Measurements from ENCODE around the gene PF4V1. TPM values are rescaled to one million over a fixed set of nuclear protein-coding genes. Genes with fewer than 3 reads are reported as not detected.
"Not testable (repeated sequence)": the region's sequence is repeated elsewhere in the genome, so short reads cannot be mapped to it uniquely, and the experiment has no call there.

The PF4V1 gene
- total RNA-seq, 1 donor from 2014 or later: not detected

DNA sequence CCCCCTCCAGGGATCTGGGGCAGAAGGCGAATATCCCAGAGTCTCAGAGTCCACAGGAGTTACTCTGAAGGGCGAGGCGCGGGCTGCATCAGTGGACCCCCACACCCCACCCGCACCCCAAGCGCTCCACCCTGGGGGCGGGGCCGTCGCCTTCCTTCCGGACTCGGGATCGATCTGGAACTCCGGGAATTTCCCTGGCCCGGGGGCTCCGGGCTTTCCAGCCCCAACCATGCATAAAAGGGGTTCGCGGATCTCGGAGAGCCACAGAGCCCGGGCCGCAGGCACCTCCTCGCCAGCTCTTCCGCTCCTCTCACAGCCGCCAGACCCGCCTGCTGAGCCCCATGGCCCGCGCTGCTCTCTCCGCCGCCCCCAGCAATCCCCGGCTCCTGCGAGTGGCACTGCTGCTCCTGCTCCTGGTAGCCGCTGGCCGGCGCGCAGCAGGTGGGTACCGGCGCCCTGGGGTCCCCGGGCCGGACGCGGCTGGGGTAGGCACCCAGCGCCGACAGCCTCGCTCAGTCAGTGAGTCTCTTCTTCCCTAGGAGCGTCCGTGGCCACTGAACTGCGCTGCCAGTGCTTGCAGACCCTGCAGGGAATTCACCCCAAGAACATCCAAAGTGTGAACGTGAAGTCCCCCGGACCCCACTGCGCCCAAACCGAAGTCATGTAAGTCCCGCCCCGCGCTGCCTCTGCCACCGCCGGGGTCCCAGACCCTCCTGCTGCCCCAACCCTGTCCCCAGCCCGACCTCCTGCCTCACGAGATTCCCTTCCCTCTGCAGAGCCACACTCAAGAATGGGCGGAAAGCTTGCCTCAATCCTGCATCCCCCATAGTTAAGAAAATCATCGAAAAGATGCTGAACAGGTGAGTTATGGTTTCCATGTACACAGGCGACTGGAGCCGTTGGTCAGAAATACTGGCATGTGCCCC, 16.3 kb downstream of the PF4V1 start, which contains the start of gene CXCL1:
CXCL1 (plus strand) TSS at position 264 of the 926 bp plus-strand sequence; CDS start at position 342, 78 bp downstream.
- DNase-seq (ENCODE audit: extremely low read depth, low read depth, low spot score): no peak

DNA sequence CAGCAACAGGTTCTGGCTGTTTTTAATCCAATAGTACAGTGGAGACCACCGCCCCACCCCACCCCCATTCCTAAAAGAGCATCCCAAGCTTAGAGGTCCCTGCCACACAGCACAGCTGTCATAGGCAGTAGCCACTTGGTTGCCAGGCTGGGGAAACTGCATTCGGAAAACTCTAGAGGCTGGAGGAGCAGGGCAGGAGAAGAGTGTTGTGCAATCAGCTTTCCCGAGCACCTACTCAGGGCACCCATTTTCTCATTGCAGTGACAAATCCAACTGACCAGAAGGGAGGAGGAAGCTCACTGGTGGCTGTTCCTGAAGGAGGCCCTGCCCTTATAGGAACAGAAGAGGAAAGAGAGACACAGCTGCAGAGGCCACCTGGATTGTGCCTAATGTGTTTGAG, 17.2 kb downstream of the PF4V1 start:
- no peak for DNase-seq (ENCODE audit: extremely low read depth, low read depth, low spot score)

DNA sequence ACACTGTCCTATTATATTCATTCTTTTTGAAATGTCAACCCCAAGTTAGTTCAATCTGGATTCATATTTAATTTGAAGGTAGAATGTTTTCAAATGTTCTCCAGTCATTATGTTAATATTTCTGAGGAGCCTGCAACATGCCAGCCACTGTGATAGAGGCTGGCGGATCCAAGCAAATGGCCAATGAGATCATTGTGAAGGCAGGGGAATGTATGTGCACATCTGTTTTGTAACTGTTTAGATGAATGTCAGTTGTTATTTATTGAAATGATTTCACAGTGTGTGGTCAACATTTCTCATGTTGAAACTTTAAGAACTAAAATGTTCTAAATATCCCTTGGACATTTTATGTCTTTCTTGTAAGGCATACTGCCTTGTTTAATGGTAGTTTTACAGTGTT, 17.7 kb downstream of the PF4V1 start:
- DNase-seq (ENCODE audit: extremely low read depth, low read depth, low spot score): no peak

DNA sequence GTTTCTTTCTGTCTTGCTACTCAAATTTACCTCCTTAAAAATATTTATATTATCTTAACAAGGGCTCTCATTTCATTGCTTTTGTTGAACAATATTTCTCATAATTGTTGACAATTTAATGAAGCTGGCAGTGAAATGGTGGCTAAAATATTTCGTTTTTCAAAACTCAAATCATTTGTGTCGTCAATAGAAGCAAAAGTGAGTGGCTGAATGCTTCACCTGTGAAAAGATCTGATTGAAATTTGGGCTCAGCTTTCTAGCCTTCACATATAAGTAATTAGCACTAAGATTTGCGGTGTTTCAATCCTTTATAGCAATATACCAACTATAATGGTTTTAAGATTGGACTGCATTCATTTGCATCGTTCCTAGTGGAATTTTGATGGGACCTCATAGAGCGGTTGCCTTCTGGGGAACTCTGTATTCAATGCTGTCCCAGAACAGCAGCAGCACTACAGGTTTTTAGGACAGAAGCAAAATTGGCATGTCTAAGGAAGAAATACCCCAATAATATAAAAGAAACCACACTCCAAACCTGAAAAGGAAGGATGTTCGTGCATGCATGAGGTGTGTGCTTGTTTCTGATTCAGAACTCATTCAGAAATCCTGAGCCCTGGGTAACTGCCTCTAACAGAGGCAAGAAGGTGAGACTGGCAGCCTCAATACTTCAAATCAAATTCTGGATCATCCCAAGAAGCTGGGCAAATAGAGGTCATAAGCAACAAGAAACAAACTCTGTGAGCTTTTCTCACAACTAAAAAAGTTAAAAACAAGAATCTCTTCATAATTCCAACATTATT, 18.6 kb downstream of the PF4V1 start:
- DNase-seq (ENCODE audit: extremely low read depth, low read depth, low spot score): no peak

DNA sequence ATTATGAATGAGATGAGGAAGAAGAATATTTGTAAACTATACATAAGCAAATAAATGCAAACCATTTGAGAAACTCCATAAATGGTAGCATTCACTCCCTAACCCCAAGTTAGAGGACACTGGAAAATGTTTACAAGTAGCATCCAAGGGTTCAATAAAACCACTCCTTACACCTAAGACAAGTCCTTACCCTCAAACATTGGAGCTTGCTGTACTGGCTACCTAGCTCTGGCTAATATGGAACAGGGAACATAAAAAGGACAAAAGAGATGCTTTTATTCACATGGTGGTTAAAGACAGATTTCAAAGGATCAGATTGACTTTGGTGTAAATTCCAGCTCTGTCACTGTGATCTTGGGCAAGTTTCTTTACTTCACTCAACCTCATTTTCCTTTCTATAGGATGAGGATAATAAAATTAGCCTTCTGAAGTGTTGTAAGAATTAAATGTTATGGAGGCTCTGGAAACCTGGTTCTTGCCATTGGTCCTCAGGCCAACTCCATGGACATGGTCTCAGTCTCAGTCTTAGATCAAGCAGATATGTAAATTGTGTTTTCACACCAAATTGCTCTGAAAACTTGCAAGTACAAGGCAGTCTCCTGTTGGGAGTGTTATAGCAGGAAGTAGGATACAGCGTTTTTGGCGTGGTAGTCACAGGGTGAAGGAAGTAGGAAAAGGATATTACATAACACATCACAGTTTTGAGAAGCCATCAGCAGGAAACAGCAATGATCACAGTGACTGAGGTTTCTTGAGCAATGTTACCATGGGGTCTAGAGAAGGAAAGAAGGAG, 19.4 kb downstream of the PF4V1 start:
- no peak for DNase-seq (ENCODE audit: extremely low read depth, low read depth, low spot score)

DNA sequence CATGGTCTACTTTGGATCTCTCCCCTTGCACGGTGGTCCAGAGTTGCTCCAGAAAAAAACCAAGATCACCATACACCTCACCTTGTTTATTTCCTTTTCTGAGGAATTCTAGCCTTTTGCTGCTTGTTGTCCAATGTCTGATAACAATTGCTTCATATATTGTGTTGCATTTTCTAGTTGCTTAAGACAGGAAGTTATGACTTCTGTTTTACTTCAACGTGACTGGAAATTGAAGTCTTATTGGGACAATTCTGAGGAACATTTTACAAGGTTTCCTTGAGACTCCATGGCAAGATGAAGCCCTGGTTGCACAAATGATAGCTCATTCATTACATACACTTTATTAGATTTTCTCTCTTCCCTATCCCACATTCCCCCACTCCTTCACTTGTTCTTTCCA, 21.3 kb downstream of the PF4V1 start:
- no peak for DNase-seq (ENCODE audit: extremely low read depth, low read depth, low spot score)

DNA sequence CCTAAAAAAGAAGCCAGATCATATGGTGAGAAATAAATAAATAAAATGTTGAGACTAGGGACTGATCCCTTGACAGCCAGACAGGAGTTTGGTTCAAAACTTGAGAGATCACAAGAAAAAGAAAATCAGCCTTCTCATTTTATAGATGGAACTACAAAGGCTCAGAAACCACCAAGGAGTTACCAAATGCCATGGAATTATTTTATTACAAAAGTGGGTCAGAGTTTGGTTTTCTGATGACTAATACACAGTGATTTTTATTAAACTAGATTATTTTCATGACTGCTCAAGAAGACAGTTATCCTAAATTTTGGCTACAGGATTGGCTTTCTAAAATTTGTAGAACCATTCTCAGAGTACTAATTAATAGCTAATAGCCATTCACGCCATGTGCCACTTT, 22.3 kb downstream of the PF4V1 start:
- DNase-seq (ENCODE audit: extremely low read depth, low read depth, low spot score): no peak

DNA sequence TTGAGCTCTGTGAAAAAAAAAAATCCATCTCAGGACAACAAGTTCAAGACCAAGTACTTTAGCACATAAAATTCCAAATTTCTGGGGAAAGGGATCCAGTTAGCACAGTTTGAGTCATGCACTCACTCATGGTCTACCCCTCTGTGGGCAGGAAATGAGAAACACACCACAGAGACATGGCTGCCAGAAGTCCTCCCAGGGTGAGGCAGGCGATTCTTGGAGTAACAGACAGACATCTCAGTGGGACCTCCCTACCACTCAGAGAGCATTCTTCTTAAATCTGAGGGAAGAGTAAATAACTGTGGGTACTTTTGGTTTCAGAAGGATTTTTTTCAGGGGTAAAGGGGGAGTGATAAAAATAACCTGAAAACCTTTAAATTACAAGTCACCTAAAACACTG, 30.2 kb downstream of the PF4V1 start:
- DNase-seq (ENCODE audit: extremely low read depth, low read depth, low spot score): no peak

DNA sequence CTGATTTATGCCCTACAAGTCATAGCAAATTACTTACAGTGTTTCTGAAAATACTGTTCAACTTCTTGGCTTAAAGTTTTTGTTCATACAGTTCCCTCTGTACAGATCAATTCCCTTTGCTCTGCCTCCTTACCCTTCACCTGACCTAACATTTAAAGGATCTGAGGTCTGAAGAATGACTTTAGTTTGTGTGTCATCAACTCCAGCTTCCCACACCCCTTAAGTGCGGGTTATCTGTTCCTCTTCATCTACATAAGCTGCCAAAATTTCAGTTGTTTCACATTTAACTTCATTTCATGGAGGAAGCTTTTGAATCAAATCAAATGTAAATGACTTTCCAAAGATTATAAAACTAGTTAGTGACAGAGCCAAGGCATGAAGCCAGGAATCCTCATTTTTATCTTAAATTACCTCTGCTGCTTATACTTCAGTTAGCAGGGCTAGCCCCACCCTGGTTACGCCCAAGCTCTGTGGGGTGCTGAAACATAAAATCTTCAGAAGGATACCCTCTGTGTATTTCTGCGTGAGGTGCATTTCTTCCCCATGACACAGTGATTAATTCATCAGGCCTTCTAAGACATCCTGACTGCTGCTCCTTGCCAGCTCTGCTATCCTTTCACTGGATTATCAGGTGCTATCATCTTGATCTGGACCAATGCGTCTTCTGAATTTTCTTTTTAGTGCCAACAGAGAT, 32.6 kb downstream of the PF4V1 start:
- no peak for DNase-seq (ENCODE audit: extremely low read depth, low read depth, low spot score)

DNA sequence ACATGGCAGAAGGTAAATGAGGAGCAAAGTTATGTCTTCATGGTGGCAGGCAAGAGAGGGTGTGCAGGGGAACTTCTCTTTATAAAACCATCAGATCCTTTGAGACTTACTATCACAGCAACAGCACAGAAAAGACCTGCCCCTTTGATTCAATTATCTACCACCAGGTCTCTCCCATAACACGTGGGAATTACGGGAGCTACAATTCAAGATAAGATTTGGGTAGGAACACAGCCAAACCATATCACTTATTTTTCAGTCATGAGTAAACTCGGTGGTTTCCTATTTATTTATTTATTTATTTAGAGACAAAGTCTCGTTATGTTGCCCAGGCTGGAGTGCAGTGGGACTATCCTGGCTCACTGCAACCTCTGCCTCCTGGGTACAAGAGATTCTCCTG, 38.2 kb downstream of the PF4V1 start:
- DNase-seq (ENCODE audit: extremely low read depth, low read depth, low spot score): no peak

DNA sequence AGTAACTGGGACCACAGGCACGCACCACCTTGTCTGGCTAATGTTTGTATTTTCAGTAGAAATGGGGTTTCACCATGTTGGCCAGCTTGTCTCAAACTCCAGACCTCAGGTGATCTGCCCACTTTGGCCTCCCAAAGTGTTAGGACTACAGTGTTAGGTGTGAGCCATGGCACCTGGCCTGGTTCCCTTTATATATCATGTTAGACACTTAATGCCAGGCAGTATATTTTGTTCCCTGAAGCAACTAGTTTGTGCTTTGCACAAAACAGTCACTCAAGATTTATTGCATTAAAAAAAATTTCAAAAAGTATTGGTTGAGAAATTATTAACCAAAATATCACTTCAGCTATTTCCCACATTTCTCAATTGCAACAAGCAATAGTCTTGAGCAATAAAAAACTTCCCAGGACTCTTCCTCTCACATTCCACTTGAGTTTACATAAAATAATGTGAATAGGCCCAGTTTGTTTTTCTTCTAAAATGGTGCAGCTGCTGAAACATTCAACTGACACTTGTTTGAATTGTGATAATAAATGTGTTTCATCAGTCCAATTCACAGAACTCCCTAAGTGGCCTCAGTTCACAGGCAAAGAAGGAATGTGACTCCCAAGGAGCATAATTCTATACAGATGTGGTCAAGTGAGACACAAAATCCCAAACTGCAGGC, 38.8 kb downstream of the PF4V1 start:
- DNase-seq (ENCODE audit: extremely low read depth, low read depth, low spot score): no peak

DNA sequence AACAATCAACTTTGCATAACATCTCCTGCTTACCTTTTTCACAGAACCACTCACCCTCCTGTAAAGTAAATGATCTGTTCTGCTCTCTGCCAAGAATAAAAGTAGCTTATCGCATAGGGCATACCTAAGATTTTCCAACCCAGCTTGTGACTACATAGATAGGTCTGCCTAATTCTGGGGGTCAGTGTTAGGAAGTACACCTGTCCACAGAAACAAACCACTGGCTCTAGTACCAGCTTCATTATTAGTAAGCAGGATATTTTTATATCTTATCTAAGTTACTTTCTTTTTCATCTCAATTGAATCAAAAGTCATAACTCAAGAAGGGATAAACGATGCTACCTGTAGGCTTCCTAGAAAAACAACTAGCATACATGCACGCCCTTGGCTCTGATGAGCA, 39.9 kb downstream of the PF4V1 start:
- DNase-seq (ENCODE audit: extremely low read depth, low read depth, low spot score): no peak

DNA sequence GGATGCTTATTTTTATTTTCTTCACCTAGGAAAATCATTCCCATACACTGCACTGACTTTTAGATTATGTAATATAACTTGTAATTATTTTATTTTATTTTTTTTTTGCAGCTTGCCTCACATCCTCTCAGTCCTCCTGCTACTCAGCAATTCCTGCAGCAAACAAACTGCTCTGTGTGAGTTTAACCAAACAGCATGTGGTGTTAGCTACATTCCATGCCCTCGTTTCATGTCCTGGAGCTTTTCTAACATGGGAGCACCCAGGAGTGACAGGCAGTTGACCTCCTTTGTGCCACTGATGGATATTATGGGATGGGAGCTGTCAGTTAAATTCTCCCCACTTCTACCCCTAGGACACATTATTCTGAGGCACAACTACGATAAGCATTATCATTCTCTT, 40.9 kb downstream of the PF4V1 start:
- no peak for DNase-seq (ENCODE audit: extremely low read depth, low read depth, low spot score)

DNA sequence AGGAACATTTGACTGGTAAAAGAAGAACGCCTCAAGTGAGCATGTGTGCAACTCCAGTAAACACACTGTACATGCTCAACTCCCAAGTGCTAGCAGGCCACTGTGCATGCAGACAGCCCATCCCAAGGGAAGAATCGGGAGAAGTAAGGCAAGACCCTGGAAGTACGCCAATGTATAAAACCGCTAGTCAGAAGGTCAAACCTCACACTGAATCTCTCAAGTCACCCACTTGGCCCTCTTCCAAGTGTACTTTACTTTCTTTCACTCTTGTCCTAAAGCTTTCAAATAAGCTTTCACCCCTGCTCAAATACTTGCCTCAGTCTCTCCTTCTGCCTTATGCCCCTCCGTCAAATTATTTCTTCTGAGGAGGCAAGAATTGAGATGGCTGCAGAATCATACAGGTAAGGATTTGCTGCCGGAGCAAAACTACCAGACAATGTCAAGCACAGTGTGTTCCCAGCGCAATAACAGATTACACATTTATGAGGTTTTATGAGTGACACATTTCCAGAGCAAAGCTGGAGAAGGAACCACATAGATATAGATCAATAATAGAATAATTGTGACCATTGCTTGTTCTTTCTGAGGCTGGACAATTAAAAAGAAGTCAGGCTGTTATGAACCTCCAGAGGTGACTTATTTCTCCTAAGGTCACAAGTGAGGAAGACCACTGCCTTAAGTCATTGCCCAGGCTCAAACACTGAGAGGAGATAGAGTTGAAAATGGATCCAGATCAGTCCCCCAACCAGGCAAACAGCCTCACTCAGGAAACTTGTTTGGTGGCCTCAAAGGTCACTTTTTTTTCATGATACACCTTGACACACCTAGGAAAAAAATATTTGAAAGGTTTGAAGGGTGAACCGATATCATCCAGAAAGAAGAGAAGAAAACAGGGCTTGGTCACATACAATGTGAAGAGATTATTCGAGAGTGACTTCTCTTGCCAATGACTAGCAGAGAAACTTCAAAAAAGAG, 42.4 kb downstream of the PF4V1 start:
- no peak for DNase-seq (ENCODE audit: extremely low read depth, low read depth, low spot score)

DNA sequence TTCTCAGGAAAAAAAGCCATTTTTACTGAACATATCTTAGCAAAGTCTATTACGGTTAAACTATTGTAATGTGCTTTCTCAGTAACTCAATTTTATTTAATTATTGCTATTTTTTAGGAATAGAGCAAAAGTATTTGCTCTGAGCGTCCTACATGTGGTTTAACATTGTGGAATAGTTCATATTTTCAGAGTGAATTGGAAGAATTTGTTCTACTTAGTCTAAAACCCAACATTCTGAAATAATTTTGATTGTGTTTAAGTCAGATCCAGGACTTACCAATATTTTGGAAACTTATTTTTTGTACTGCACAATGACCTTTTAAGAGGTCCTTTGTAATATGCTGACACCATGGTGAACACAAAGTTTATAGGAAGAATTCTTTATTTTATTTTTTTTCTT, 43.3 kb downstream of the PF4V1 start:
- no peak for DNase-seq (ENCODE audit: extremely low read depth, low read depth, low spot score)

DNA sequence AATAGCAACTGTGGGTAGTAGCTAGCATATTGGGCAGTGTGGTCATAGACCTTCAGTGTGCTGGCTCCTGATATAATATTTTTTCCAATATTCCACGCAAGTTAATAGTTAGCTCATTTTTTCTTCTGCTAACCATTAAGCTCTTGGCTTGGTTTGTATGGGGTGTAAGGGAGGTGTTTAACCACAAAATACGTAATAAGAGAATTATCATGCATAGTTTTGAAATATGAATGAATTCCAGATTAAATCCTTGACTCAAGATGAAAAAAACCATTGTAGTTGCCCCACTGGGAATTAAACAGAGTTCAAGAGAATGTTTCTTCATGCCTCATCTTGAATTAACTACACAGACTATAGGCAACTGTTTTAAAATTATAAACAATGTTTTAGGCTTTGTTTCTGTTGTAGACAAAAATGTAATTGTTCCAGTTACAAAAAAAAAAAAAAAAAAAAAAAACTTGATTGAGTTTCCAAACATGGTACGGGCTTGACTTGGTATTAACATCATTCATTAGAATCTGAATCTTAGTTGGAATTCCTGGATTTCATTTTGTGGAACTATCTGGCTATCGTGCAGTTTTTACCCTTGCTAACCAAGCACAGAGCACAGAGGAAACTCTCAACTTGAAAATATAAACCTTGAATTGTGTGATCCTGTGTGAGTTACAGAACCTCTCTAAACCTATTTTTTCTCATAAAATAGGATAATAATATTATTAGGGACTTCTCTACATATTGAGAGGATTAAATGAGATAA, 44.5 kb downstream of the PF4V1 start:
- DNase-seq (ENCODE audit: extremely low read depth, low read depth, low spot score): no peak

DNA sequence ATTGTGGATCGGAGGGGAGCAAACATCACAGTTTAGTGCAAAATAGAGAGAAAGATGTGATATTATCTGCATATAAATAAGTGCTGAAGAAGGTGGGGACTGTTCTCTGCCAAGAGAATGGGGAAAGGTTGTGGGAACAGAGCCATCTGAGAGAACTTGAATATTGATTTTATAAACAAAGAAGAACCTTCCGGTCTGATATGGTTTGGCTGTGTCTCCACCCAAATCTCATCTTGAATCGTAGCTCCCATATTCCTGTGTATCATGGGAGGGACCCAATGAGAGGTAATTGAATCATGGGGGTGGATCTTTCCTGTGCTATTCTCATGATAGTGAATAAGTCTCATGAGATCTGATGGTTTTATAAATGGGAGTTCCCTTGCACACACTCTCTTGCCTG, 46.2 kb downstream of the PF4V1 start:
- DNase-seq (ENCODE audit: extremely low read depth, low read depth, low spot score): not testable (repeated sequence)

DNA sequence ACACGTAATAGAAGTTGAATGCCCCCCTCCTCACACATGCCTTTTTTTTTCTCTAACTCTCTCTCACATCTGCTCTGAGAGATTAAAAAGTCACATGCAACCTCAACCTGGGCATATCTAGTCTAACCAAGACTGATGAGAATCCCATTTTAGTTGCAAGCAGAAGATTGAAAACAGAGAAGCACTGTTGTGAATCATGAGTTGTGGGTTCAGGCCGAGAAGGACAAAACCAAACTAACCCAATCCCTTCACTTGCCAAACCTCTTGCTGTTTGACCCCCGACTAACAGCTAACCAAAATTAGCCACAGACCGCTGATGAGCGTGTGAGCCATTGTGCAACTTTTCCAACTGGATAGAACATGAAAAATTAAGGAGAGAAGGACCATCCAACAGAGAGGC, 47.9 kb downstream of the PF4V1 start:
- DNase-seq (ENCODE audit: extremely low read depth, low read depth, low spot score): no peak
